GM19023 (cell line): Measurements from ENCODE around the gene WDR90.
"Not testable (repeated sequence)": the region's sequence is repeated elsewhere in the genome, so short reads cannot be mapped to it uniquely, and the experiment has no call there.

Source experiments
- ATAC-seq: cut with Tn5 transposase; IDR thresholded peaks from one replicate; pipeline ENCODE4 v1.9.1; 2021; ENCODE audit warnings: mild to moderate bottlenecking, moderate library complexity; ENCODE audit not compliant: unreplicated experiment

Gene WDR90

GRCh38 chr16:704552-705380 is 55.6 kb downstream of the WDR90 start:
- no peak for ATAC-seq

GRCh38 chr16:705431-706188 is 56.4 kb downstream of the WDR90 start, which contains the start of gene FBXL16:
FBXL16 (minus strand) TSS chr16:705801; CDS start chr16:697405, 8,396 bp downstream.
- ATAC-seq: no peak

GRCh38 chr16:706189-707061 is 57.3 kb downstream of the WDR90 start:
- ATAC-seq: no peak

GRCh38 chr16:707062-707538 is 57.9 kb downstream of the WDR90 start:
- no peak for ATAC-seq

DNA sequence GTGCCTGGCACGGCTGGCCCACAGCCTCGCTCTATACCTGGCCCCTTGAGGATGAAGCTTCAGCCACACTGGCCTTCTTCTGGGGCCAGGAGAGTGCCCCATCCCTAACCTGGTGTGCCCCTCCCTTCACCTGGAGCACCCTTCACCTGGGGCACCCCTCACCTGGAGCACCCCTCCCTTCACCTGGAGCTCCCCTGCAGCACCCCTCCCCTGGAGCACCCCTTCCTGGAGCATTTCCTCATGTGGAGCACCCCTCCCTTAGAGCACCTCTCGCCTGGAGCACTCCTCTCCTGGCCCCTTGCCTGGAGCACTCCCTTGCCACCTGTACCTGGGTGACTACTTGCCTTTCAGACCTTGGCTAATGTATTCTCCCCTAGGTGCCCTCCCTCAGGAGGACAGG is 58.9 kb downstream of the WDR90 start:
- ATAC-seq: no peak

DNA sequence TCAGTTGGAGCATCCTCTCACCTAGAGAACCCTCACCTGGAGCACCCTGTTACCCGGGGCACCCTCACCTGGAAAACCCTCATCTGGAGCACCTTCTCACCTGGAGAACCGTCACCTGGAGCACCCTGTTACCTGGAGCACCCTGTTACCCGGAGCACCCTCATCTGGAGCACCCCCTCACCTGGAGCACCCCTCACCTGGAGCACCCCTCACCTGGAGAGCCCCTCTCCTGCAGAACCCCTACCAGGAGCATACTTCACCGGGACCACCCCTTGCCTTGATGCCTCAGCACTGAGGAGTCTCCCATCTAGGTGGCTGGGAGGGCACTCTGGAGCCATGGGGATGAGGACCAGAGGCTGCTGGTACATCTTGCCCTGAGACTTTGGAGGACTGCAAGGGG is 59.8 kb downstream of the WDR90 start:
- ATAC-seq: no peak

GRCh38 chr16:709566-710499 is 60.7 kb downstream of the WDR90 start:
- no peak for ATAC-seq

- ATAC-seq: no peak
Measured at GRCh38 chr16:710500-711075, 61.4 kb downstream of the WDR90 start.

GRCh38 chr16:711084-711483 is 61.9 kb downstream of the WDR90 start:
- no peak for ATAC-seq

DNA sequence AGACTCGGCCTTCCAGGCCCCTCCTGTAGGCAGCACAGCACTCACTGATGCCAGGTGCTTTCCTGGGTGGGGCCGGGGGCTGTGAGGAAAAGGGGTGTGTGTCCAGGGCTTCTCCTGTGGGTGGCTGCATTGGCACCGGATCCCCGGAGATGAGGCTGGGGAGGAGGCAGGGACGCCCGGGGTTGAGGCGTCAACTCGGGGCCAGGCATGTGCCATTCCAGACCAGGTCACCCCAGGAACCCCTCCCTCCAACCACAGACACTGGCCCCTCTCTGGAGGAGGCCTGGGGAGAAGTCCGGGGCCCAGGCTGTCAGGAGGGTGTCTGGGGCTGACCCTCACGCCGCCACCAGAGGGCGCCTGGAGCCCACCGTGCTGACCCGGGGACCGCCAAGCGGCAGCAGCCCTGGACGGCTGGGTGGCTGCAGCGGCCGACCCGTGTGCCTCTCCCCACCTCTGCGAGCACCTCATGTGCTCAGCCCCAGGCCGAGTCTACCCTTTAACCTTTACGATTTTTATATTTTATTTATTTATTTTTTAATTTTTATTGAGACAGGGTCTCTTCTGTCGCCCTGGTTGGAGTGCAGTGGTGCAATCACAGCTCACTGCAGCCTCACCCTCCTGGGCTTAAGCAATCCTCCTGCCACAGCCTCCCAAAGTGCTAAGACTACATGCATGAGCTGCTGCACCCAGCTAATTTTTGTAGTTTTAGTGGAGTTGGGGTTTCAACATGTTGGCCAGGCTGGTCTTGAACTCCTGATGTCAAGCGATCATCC is 62.6 kb downstream of the WDR90 start:
- no peak for ATAC-seq

GRCh38 chr16:712740-713250 is 63.6 kb downstream of the WDR90 start:
- not testable (repeated sequence) for ATAC-seq

DNA sequence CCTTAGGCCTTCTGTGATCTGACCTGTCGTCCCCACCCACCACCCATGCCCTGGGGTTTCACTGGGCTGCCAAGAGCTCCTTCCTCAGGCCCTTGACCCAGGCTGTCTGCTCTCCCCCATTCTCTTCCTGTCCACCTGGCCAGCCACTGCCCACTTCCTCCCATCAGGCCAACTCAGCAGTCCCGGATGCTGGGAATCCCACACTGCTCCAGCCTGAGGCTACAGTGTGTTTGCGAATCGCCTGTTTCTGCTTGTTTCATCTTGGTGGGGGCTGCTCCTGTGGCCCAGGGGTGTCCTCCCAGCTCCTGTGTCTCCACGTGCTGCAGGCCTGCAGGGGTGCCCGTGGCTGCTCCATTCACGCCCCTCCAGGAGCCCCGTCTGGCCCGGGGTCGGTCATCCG is 64.9 kb downstream of the WDR90 start:
- no peak for ATAC-seq

DNA sequence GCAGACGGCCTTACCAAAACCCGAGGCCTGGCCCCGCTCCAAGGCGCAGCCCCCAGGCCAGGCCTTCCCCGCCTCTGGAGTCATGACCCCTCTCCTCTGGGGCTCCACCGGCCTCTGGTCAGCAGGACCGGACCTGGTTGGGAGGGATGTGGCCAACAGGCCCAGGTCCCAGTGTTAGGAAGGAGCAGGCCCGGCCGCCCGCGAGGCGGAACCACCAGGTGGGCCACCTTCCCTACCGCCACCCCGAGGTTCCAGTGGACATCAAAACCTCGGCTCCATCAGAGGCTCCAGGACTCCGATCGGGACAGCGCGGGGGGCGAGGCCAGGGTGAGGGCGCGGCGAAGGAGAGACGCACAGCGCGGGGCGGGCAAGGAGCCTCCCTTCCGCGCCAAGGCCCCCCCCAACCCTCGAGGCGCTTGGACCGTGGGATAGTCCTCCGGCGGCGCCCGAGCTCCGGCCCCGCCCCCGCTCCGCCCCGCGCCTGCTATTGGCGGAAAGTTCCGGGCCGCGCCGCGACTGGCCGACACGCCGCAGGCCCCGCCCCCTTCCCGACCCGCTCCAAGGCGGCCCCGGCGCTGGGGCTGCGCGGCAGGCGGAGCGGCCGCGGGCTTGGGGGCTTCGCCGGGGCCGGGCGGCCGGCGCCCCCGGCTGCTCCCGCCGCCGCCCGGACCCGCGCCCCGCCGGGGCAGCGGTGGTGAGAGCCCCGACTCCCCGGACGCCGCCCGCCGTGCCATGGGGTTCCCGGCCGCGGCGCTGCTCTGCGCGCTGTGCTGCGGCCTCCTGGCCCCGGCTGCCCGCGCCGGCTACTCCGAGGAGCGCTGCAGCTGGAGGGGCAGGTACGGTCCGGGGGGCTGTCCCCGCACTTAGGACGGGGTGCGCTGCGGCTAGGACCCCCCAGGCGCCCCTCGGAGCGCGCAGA is 65.7 kb downstream of the WDR90 start, which contains the start of gene METRN:
TSS of gene METRN (plus strand) at position 561 of the 919 bp plus-strand sequence. CDS start at position 733, 172 bp downstream.
- ATAC-seq: peak; percentile 69

- ATAC-seq: no peak
Measured at GRCh38 chr16:715477-716199, 66.5 kb downstream of the WDR90 start.

- ATAC-seq: no peak
Measured at GRCh38 chr16:716200-716568, 67.0 kb downstream of the WDR90 start.

GRCh38 chr16:716768-717325 is 67.7 kb downstream of the WDR90 start:
- ATAC-seq: no peak
